ENCODE measurements around the gene KLF15.

GRCh38 chr3:126308394-126309125, 48.6 kb downstream of the KLF15 start:
- TF ChIP-seq, protein P1, sequence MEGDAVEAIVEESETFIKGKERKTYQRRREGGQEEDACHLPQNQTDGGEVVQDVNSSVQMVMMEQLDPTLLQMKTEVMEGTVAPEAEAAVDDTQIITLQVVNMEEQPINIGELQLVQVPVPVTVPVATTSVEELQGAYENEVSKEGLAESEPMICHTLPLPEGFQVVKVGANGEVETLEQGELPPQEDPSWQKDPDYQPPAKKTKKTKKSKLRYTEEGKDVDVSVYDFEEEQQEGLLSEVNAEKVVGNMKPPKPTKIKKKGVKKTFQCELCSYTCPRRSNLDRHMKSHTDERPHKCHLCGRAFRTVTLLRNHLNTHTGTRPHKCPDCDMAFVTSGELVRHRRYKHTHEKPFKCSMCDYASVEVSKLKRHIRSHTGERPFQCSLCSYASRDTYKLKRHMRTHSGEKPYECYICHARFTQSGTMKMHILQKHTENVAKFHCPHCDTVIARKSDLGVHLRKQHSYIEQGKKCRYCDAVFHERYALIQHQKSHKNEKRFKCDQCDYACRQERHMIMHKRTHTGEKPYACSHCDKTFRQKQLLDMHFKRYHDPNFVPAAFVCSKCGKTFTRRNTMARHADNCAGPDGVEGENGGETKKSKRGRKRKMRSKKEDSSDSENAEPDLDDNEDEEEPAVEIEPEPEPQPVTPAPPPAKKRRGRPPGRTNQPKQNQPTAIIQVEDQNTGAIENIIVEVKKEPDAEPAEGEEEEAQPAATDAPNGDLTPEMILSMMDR (IDR thresholded peaks at IDR 0.05) = no peak
- TF ChIP-seq ZFX (IDR thresholded peaks at IDR 0.05; ENCODE audit: borderline replicate concordance) = no peak

Measured in 22Rv1 (cell line).